Fibroblast of pulmonary artery (primary cell): ENCODE measurements around the gene MUC20.

Experiments
- DNase-seq: peaks from one replicate; pipeline ENCODE4 v3.0.0-alpha.2; 2010; ENCODE audit warnings: low read depth
- H3K4me3 ChIP-seq: replicated peaks from 2 replicates; pipeline ENCODE4 v1.5.1; 2011; ENCODE audit warnings: low read depth, mild to moderate bottlenecking, control low read depth, low read length, moderate library complexity
- TF ChIP-seq, protein P1 (sequence below): IDR thresholded peaks from 2 replicates; pipeline ENCODE4 v1.5.1; 2011; ENCODE audit warnings: mild to moderate bottlenecking, control low read depth, low read length, inconsistent platforms; ENCODE audit errors: missing control alignments

MUC20 gene

DNA sequence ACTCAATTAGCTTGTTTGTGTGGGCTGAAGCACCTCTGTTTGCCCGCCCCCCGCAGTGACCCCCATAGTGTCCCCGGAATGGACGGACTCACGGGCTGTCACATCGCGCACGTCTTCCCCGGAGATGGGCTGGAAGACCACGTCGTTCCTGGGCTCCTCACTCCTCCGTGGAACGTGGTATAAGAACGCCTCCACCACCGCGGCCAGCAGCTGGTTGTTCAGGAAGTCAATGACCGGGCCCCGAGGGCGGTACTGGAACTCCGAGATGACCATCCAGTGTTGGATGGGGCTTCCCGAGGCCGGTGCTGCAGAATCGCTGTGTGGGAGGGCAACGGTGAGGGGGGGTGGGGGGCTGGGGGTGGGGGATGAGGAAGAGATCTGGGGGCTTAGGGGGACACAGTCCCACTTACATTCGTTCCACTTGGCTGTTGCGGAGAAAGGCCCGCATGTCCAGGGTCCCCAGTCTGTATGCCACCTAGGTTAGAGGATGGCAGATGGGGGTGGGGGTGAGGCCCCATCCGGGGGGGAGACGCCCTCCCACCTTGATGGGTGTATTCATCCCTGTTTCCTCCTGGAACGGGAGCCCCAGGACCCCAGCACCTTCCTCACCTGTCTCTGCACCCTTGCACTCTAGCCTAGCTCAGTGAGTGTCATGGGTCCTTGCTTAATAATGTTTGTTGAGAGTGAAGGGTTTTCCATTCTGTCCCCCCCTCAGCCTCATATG, 30.2 kb downstream of the MUC20 start:
- no peak overlapping the region for H3K4me3 ChIP-seq
- no peak for DNase-seq
- TF ChIP-seq, protein P1, sequence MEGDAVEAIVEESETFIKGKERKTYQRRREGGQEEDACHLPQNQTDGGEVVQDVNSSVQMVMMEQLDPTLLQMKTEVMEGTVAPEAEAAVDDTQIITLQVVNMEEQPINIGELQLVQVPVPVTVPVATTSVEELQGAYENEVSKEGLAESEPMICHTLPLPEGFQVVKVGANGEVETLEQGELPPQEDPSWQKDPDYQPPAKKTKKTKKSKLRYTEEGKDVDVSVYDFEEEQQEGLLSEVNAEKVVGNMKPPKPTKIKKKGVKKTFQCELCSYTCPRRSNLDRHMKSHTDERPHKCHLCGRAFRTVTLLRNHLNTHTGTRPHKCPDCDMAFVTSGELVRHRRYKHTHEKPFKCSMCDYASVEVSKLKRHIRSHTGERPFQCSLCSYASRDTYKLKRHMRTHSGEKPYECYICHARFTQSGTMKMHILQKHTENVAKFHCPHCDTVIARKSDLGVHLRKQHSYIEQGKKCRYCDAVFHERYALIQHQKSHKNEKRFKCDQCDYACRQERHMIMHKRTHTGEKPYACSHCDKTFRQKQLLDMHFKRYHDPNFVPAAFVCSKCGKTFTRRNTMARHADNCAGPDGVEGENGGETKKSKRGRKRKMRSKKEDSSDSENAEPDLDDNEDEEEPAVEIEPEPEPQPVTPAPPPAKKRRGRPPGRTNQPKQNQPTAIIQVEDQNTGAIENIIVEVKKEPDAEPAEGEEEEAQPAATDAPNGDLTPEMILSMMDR = no peak

GRCh38 chr3:195751560-195751959, 30.8 kb downstream of the MUC20 start:
- TF ChIP-seq, protein P1 = no peak
- H3K4me3 ChIP-seq = no peak overlapping the region
- no peak for DNase-seq

GRCh38 chr3:195752066-195752465, 31.3 kb downstream of the MUC20 start:
- TF ChIP-seq, protein P1 = no peak
- no peak overlapping the region for H3K4me3 ChIP-seq
- no peak for DNase-seq

DNA sequence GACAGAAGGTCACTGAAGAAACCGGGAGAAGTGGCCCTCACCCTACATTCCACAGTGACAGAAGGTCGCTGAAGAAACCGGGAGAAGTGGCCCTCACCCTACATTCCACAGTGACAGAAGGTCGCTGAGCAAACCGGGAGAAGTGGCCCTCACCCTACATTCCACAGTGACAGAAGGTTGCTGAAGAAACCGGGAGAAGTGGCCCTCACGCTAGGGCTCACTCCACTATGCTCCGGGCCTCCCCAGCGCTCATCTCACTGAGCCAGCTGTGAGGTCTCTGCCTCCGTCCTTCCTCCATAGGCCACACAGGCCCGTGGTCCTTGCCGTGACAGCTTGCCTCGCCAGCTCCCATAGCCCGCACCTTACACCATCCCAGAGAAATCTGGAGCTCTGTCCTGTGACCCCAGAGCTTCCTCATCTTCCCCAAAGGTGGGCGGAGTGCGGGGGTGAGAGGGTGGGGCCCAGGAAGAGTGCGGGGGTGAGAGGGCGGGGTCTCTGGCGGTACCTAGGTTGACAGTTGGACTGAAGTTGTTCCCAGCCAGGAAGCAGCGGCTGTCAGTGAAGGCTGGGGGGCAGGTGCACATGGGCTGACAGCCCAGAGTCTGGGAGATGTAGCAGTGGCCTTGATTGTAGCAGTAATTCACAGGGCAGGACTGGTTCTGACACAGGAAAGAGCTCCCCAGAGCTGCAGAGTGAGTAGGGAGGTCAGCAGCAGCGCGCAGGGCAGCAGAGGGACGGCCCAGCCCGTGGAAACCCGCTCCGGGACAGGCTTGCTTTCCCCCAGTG, 32.0 kb downstream of the MUC20 start:
- no peak overlapping the region for H3K4me3 ChIP-seq
- TF ChIP-seq, protein P1 = no peak
- DNase-seq = no peak

DNA sequence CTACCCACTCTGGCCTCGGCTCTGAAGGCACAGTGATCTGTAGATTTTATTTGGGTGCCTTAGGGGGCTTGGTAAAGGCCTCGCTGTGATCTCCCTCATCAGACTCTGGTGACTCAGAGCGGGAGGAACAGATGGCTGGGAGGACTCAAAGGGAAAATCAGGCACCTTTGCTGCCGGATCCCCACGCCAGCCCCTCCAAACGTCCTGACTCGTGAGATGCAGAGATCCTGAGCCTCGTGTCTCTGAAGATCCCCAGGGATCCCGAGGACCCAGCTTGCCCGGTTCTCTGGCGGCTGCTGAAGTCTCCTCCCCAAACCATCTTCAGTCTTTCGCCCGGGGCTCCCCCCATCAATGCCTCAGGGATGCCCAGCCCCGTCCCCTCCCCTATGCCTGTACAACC, 32.8 kb downstream of the MUC20 start:
- DNase-seq = no peak
- no peak overlapping the region for H3K4me3 ChIP-seq
- TF ChIP-seq, protein P1 = no peak

DNA sequence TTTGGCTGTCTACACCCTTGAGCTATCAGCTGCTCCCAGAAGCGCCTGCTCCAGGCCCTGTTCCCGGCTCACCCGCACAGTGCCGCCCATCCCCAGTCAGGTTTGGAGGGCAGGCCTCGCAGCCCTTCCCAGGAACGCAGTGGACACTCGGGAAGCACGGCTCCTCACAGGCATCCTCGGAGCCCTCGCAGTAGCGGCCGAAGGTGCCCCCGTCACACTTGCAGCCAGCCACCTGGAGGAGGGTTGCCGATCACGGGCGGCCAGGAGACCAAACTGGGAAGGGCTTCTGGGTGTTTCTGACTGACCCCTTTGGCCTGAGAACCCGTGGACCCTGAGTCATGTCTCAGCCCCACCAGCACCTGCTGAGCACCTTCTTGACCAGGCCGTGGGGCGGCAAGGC, 33.4 kb downstream of the MUC20 start:
- no peak overlapping the region for H3K4me3 ChIP-seq
- TF ChIP-seq, protein P1 = no peak
- no peak for DNase-seq
